Stimulated activated CD4-positive, alpha-beta T cell treated with anti-CD3 and anti-CD28 coated beads, Interleukin-4, amount 100 ng/mL, for 48 hours (primary cell): Measurements from ENCODE around the gene DMGDH.

ENCODE experiments used
- DNase-seq, 2 donors: peaks; one replicate each; pipeline ENCODE4 v3.0.0-alpha.2; 2020; ENCODE audit warnings: low read depth in 2 of 2

DMGDH gene

GRCh38 chr5:78974601-78975000 lies 94.9 kb downstream of the DMGDH start:
- DNase-seq, result no peak

DNA sequence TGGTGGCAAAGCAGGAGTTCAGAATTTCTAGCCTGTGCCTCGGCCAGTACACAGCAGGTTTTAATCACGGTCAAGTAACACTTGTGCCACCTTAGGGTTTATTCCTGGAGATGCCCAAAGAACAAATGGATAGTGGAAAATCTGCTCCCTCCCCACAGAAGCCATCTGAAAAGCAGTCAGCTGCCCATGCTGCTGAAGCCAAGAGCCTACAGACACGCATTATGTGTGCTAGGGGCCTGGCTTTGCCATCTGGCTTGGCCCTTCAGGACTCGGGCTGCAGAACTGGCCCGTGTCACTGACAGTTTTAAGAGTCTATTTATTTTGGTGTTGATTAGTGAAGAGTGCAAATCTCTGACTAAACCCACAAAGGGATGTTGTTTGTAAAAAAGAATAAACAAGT lies 95.5 kb downstream of the DMGDH start:
- DNase-seq, result no peak

DNA sequence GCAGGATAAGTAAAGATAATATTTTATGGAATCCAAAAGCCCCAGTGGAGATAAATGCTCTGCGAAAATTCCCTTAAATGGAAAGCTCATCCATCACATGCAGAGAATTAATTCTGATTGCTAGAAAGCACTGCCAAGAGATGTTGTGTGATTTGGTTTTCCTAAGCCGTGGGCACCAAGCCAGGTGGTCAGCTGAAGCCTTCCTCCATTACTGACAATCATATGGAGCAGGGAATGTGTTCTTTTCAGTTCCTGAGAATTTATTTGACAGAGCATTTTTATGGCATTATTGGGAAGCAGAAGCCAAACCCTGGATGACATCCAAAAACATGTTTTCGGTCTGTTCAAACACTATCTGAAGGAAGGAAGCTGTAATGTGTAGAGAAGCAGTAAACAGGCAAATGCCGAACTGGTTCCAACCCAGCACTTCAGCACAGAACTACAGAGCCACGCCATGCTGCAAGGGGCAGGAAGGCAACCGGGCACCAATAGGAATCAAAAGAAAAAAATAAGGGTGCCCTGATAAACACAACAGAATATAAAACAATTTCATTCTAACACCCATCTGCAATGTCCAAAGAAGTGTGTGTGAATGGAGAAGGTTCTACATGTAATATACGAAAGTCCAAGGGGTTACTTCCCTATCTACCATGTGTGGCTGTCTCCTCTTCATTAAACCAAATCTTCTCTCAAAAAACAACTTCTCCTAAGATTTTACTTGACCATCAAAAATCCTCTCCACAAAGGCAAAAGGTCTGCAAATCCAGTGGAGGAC lies 96.6 kb downstream of the DMGDH start:
- no peak for DNase-seq

- DNase-seq, result no peak
Measured at GRCh38 chr5:78971998-78972397, 97.5 kb downstream of the DMGDH start.

DNA sequence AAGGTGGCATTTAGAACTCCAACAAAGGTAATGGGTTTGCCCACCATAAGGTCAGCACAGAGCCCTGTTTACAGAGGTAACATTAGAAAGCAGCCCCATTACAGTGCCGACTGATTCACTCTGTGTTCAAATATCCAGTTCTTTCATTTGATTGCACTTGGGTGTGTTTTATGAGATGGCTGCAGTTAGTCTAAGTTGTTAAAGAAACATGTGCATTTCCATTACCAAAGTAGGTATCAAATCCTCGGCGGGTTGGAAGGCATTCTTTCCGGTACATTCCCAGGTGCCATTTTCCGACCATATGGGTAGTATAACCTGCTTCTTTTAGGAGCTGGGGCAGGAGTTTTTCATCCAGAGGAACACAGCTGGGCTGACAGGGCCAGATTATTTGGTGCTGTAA lies 100.7 kb downstream of the DMGDH start:
- no peak for DNase-seq

GRCh38 chr5:78964889-78965288 lies 104.6 kb downstream of the DMGDH start:
- no peak for DNase-seq

DNA sequence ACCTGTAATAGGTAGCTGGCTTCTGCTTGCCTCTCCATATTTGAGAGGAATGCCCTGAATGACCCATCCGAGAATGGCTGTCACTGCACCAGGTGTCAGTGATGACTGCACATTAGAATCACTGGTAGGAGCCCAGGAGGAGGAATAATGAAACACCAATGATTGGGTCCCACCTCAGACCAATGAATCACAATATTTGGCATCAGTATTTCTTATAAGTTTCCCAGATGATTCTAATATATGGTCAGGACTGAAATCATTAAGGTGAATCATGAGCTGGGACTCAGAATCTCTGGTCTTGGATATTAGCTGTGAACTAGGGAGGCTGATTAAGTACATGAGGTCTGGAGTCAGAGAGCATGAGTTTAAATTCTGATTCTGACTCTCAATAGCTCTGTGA lies 107.7 kb downstream of the DMGDH start:
- DNase-seq, result no peak

- no peak for DNase-seq
Measured at GRCh38 chr5:78959767-78960166, 109.7 kb downstream of the DMGDH start.

DNA sequence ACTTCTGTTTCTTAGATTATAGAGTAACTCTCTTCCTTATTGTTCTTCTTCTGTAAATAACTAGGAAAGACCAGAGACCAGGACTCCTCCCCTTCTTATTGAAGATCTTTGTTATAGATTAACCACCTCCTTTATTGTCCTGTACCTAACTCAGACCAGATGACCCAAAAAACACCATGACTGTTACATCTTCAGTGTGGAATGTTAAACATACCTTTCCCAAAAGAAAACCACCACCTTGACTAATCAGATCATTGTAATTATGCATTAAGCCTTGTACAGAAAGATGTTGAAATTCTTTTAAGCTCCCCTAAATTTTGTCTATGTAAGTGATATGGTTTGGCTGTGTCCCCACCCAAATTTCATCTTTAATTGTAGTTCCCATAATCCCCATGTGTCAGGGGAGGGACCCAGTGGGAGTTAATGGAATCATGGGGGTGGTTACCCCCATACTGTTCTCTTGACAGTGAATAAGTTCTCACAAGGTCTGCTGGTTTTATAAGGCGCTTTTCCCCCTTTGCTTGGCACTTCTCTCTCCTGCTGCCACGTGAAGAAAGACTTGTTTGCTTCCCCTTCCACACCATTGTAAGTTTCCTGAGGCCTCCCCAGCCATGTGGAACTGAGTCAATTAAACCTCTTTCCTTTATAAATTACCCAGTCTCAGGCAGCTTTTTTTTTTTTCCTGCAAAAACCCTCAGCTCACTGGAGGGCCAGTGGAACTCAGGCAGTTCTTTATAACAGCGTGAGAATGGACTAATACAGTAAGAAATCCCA lies 110.6 kb downstream of the DMGDH start:
- DNase-seq, result no peak

GRCh38 chr5:78956901-78957300 lies 112.6 kb downstream of the DMGDH start:
- no peak for DNase-seq

DNA sequence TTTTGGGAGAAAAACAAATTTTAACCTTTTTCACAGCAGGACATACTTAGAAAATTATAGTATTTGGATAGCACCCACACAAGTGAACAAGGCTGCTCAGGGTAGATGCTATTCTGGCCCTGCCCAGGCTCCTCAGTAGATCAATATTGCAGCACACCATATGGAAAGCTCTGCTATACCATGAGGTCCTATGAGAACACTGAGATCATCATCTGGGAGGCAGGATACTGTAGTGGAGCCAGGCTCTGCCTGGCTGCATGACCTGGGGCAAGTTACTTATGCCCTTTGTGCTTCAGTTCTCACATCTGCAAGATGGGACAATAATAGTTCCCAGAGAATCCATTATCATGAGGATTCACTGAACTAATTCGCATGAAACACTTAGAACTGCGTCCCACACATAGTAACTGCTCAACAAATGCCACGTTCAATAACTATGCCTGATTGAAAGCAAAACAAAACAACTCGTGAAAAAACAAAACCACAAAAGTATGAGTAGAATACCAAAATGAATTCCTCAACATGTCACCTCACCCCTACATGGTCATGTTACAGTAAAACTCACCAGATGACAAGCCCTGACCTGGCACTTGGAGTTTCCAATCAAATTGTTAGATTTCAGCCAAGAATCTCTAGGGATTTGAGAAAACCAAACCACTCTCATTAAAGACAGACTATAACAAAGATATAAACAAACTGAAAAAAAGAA lies 116.2 kb downstream of the DMGDH start:
- DNase-seq, result no peak
